Testis (tissue), 3 donors: Measurements from ENCODE around the gene VEGFD. TPM values are rescaled to one million over a fixed set of nuclear protein-coding genes. Genes with fewer than 3 reads are reported as not detected.

Experiments
- DNase-seq: peaks from one replicate; pipeline ENCODE4 v3.0.0-alpha.2; 2019
- H3K27ac ChIP-seq, 2 donors: fragments of 200-600 bp; sonication (generic); one replicate each; pipeline ENCODE4 v1.5.1; 2019
- H3K27me3 ChIP-seq: fragments of 200-600 bp; sonication (generic); one replicate; pipeline ENCODE4 v1.5.1; 2019
- H3K36me3 ChIP-seq: fragments of 200-600 bp; sonication (generic); one replicate; pipeline ENCODE4 v1.5.1; 2017; ENCODE audit warnings: low read depth; ENCODE audit errors: missing control alignments
- H3K4me1 ChIP-seq: fragments of 200-600 bp; sonication (generic); one replicate; pipeline ENCODE4 v1.5.1; 2019
- H3K4me3 ChIP-seq, 2 donors: fragments of 200-600 bp; sonication (generic); one replicate each; pipeline ENCODE4 v1.5.1; 2017 to 2019
- H3K9me3 ChIP-seq: fragments of 200-600 bp; sonication (generic); one replicate; pipeline ENCODE4 v1.5.1; 2017
- POLR2A ChIP-seq: fragments of 450-650 bp; IDR thresholded peaks from one replicate; pipeline ENCODE4 v1.6.1; 2017; ENCODE audit warnings: antibody characterized with exemption, mild to moderate bottlenecking, moderate library complexity
- WGBS, 2 donors: methylation state at CpG; one replicate each; pipeline ENCODE4 v1.1.5; 2018; 5-methylcytosine and 5-hydroxymethylcytosine counted together
- intact Hi-C: fragments of 100-400 bp; cut with DNase I; formaldehyde crosslinking; loops from one replicate; pipeline ENCODE4 v1.15.1; 2023; ENCODE audit warnings: low total_unique reads
- polyA plus RNA-seq: library from polyadenylated mRNA; stranded (reverse); fragments of 350-450 nt; fragmentation: Illumina TruSeq; extraction: RNeasy Lipid Tissue Mini Kit (QIAGEN cat#74804); gene quantifications from one replicate; pipeline ENCODE4 v1.2.3, GENCODE V29; 2014; ENCODE audit warnings: low read depth, low replicate concordance; ENCODE audit not compliant: insufficient read depth
- total RNA-seq, 2 donors: library from RNA; depleted of rRNA; stranded (reverse); fragments of >200 nt; gene quantifications; one replicate each; pipeline ENCODE4 v1.2.3, GENCODE V29; 2016
- TF ChIP-seq, protein P1 (sequence below), 3 experiments: fragments of 450-650 bp in 2 of 3; fragments of 200-600 bp in 1 of 3; sonication (generic) in 1 of 3; IDR thresholded peaks; one replicate each; pipeline ENCODE4 v1.5.1; 2016 to 2019; ENCODE audit warnings: antibody characterized with exemption in 3 of 3, mild to moderate bottlenecking in 2 of 3, moderate library complexity in 1 of 3

Gene VEGFD
- total and polyA plus RNA-seq, 3 donors from 2014 or later = 0.74 to 1.5 (median 1.3) TPM

DNA sequence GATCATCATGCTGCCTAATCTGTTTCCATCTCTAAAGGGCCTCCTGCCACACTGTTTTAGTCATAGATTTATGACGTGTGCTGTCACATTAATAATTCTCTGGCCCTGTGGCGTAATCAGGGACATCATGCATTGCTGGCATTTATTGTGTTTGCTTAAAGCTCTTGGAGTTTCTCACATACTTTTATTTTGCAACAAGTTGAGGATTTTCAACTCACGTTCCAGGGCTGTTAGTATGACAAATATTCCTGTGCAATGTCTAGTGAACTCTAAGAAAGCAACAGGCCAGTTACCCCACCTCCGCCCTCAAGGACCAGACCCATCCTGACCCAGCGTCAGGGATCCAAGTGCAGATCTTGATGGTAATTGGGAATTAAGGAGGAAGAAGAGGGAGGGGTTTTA lies 41.1 kb downstream of the VEGFD start:
- WGBS, 2 donors = 83 to 88% methylated on average over 5 of the region's 5 CpGs
- intact Hi-C loops = no loop called here

DNA sequence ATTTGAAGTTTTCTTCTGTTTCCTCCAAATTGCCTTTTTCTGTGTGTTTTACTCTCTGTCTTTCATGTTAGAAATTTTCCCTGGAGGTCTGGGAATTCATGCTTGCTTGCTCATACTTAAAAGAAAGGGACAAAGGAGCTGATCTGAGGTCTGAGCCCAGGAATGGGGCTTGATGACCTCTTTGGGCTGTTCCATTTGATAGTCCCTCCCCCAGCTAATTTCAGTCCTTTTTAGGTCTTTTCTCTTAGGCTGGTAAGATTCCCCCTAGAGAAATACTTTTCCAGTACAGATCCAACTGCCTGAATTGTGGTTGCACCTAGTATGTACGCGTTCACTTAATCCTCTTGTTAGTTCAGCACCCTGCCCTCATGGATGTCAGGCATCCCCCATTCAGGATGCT lies 43.3 kb downstream of the VEGFD start:
- no peaks in the 10 kb centered on the region for H3K27me3 ChIP-seq
- H3K9me3 ChIP-seq = no peaks in the 10 kb centered on the region
- H3K4me1 ChIP-seq = no peaks in the 10 kb centered on the region
- no peak overlapping the region for H3K4me3 ChIP-seq
- no peak for DNase-seq
- H3K27ac ChIP-seq = no peak overlapping the region
- WGBS, 2 donors = 90 to 95% methylated on average over 2 of the region's 2 CpGs
- intact Hi-C loops = no loop called here
- no peak for TF ChIP-seq POLR2A
- TF ChIP-seq, protein P1, sequence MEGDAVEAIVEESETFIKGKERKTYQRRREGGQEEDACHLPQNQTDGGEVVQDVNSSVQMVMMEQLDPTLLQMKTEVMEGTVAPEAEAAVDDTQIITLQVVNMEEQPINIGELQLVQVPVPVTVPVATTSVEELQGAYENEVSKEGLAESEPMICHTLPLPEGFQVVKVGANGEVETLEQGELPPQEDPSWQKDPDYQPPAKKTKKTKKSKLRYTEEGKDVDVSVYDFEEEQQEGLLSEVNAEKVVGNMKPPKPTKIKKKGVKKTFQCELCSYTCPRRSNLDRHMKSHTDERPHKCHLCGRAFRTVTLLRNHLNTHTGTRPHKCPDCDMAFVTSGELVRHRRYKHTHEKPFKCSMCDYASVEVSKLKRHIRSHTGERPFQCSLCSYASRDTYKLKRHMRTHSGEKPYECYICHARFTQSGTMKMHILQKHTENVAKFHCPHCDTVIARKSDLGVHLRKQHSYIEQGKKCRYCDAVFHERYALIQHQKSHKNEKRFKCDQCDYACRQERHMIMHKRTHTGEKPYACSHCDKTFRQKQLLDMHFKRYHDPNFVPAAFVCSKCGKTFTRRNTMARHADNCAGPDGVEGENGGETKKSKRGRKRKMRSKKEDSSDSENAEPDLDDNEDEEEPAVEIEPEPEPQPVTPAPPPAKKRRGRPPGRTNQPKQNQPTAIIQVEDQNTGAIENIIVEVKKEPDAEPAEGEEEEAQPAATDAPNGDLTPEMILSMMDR (IDR thresholded peaks at IDR 0.05) = no peak
- no peaks in the 10 kb centered on the region for H3K36me3 ChIP-seq

More for the DNA sequence above, 41.1 kb downstream of the VEGFD start:
- DNase-seq = no peak
- TF ChIP-seq, protein P1 (IDR thresholded peaks at IDR 0.05) = no peak
- no peak for TF ChIP-seq POLR2A
- Histone ChIP-seq H3K9me3 (no peaks in the 10 kb centered on the region), H3K27me3 (no peaks in the 10 kb centered on the region), H3K4me1 (no peaks in the 10 kb centered on the region), H3K36me3 (no peaks in the 10 kb centered on the region), H3K27ac (no peak overlapping the region), H3K4me3 (no peak overlapping the region)

DNA sequence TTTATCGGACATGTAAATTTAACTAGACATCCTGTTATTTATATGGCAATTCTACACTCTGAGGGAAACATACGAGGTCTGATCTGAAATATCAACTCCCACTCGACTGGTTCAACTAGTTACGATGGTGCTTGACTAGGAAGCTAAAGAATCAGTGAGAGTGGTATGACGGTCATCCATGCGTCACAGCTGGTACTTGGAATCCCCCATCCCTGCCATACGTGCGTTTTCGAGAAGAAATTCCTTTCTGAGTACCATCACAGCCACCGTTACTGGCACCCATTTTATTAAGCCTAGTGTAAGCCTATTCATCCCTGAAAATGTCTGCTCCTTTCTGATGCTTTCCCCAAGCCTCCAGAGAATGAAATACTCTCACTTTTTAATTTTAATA lies 48.2 kb downstream of the VEGFD start:
- intact Hi-C loops = no loop called here
- Histone ChIP-seq H3K4me1 (no peaks in the 10 kb centered on the region), H3K4me3 (peak overlapping the region; percentile 39 to 80), H3K27ac (peak overlapping the region in 1 of 2 donors; percentile 45), H3K27me3 (no peaks in the 10 kb centered on the region), H3K9me3 (no peaks in the 10 kb centered on the region), H3K36me3 (no peaks in the 10 kb centered on the region)
- WGBS, 2 donors = 0 to 2% methylated on average over 10 of the region's 10 CpGs
- DNase-seq = peak; percentile 28
- TF ChIP-seq, protein P1 (IDR thresholded peaks at IDR 0.05) = no peak
- no peak for TF ChIP-seq POLR2A

DNA sequence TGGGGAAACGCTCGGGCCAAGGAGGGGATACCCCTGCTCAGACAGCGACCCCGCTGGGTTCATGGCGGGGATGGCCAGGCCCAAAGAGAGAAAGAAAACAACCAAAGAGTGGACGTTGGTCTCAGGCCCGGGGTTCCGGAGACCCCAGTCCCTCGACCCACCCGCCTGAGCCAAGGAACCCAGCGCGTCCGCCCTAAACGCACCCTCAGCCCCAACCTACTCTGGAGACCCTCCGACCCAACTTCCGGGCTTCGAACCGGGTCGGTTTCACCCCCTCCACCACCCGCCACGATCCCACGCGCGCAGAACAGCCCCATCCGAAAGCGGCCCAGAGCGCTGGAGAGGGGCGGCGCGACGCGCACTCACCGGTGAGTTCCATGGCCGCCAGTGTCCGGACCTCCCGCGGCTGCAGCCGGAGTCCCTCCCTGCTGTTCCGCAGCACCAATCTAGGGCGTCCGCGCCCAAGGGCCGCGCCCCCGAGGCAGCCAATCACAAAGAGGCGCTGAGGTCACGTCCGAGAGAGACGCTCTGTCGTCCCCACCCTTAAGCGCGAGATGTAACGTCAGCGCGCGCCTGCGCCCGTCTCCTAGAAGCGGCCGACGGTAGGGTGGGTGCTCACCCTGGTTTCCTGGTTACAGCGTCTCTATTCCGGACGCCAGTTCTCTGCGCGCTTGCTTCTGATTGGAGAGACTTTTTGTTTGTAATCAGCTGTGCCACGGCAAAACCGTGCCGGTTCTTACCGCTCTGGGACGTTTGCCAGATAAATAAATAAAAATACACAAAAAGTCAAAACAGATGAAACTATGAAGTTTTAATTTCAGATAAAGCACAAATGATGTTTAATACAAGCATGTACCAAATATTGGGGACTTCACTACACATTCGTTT lies 48.8 kb downstream of the VEGFD start, which contains the start of gene PIGA:
Gene PIGA (minus strand): TSS at position 389 of the 888 bp plus-strand sequence. CDS start 3,593 bp downstream, outside the sequence.
- intact Hi-C loops = no loop called here

More for the DNA sequence above, 48.8 kb downstream of the VEGFD start, which contains the start of gene PIGA:
- TF ChIP-seq POLR2A = no peak
- TF ChIP-seq, protein P1 (IDR thresholded peaks at IDR 0.05) = no peak
- no peaks in the 10 kb centered on the region for H3K9me3 ChIP-seq
- H3K4me3 ChIP-seq = peak within 1 kb of the TSS; percentile 72 to 80
- H3K4me1 ChIP-seq = no peaks in the 10 kb centered on the region
- DNase-seq = peak; percentile 96
- peak within 1 kb of the TSS; percentile 86 to 87 for H3K27ac ChIP-seq
- no peaks in the 10 kb centered on the region for H3K36me3 ChIP-seq
- no peaks in the 10 kb centered on the region for H3K27me3 ChIP-seq
- 0% methylated on average over 6 to 59 of the region's 72 CpGs for WGBS, 2 donors
